Mesothelial cell of epicardium (in vitro differentiated cells): ENCODE measurements around the gene ATP8A1. TPM values are rescaled to one million over a fixed set of nuclear protein-coding genes. Genes with fewer than 3 reads are reported as not detected.

Source experiments
- DNase-seq, 2 experiments: peaks; one replicate each; pipeline ENCODE4 v3.0.0; 2021; ENCODE audit warnings: low spot score in 2 of 2; ENCODE audit not compliant: unreplicated experiment in 2 of 2
- H3K27ac Mint-ChIP-seq: 2 replicates; pipeline ENCODE4 v1.8.0; 2021; ENCODE audit warnings: mixed read lengths
- H3K27me3 Mint-ChIP-seq: 2 replicates; pipeline ENCODE4 v1.8.0; 2021; ENCODE audit warnings: low read depth, mixed read lengths
- H3K36me3 Mint-ChIP-seq: 2 replicates; pipeline ENCODE4 v1.8.0; 2021; ENCODE audit warnings: mixed read lengths
- H3K4me1 Mint-ChIP-seq: 2 replicates; pipeline ENCODE4 v1.8.0; 2021; ENCODE audit warnings: mixed read lengths
- H3K4me3 Mint-ChIP-seq: 2 replicates; pipeline ENCODE4 v1.8.0; 2021; ENCODE audit warnings: mild to moderate bottlenecking, moderate library complexity, mixed read lengths
- H3K9me3 Mint-ChIP-seq: 2 replicates; pipeline ENCODE4 v1.8.0; 2021; ENCODE audit warnings: mixed read lengths
- CTCF ChIP-seq: fragments of 200-600 bp; sonication (generic); IDR thresholded peaks from one replicate; pipeline ENCODE4 v1.5.0; 2021; ENCODE audit warnings: antibody characterized with exemption; ENCODE audit not compliant: unreplicated experiment
- total RNA-seq: library from RNA; stranded (reverse); gene quantifications from 3 replicates; pipeline ENCODE4 v1.2.1, GENCODE V29; 2021

Gene ATP8A1
- total RNA-seq, 1 donor from 2014 or later, result 15.7 TPM

- Mint-ChIP-seq H3K9me3 (peaks cover 5% of the 10 kb centered on the region), H3K4me1 (no peaks in the 10 kb centered on the region), H3K36me3 (no peaks in the 10 kb centered on the region), H3K27me3 (peaks cover 1% of the 10 kb centered on the region), H3K4me3 (no peak overlapping the region), H3K27ac (no peak overlapping the region)
- no peak for TF ChIP-seq CTCF
- DNase-seq, result no peak
Observed at GRCh38 chr4:42646013-42646784, 10.7 kb downstream of the ATP8A1 start.

- H3K9me3 Mint-ChIP-seq, result no peaks in the 10 kb centered on the region
- H3K4me3 Mint-ChIP-seq, result no peak overlapping the region
- H3K4me1 Mint-ChIP-seq, result peaks cover 3% of the 10 kb centered on the region
- no peaks in the 10 kb centered on the region for H3K36me3 Mint-ChIP-seq
- H3K27ac Mint-ChIP-seq, result no peak overlapping the region
- H3K27me3 Mint-ChIP-seq, result no peaks in the 10 kb centered on the region
- DNase-seq, result no peak
- no peak for TF ChIP-seq CTCF
Observed at GRCh38 chr4:42644897-42645296, 12.0 kb downstream of the ATP8A1 start.

- DNase-seq, result no peak
- Mint-ChIP-seq H3K4me3 (no peak overlapping the region), H3K9me3 (no peaks in the 10 kb centered on the region), H3K27ac (no peak overlapping the region), H3K27me3 (peaks cover 2% of the 10 kb centered on the region), H3K4me1 (peaks cover 3% of the 10 kb centered on the region), H3K36me3 (no peaks in the 10 kb centered on the region)
- no peak for TF ChIP-seq CTCF
Observed at GRCh38 chr4:42643685-42644084, 13.2 kb downstream of the ATP8A1 start.

DNA sequence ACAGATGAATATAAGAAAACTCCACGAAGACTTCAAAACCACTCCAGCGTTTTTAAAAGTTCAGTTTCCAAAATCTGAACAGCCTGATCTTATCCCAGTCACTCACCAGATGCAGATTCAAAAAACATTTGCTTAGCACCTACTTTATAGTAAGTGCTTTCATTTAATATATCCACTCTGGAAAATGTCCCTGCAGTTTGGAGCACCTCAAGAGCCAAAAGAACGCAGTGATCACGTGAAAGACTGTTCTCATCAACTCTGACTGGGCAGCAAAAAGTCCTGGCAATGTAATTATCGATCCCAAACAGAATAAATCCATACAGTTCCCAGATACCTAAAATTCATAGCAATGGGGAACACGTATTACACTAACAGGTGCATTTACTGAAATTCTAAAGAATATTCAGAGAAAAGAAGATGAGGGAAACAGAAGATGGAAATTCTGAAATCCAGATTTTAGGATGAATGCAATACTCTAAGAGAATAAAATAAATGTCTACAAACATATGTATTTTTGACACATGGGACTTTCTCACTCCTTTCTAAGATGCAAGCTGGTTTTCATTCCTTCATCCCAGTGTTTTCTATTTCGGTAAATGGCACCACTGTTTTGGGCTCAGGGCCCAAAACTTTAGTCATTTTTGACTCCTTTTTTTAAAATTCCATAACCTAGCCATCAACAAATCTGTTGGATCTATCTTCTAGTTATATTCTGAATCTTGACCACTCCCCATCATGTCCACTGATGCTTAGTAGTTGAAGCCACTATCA, 13.9 kb downstream of the ATP8A1 start:
- H3K4me1 Mint-ChIP-seq, result peaks cover 3% of the 10 kb centered on the region
- TF ChIP-seq CTCF, result no peak
- no peaks in the 10 kb centered on the region for H3K9me3 Mint-ChIP-seq
- no peak overlapping the region for H3K4me3 Mint-ChIP-seq
- no peak overlapping the region for H3K27ac Mint-ChIP-seq
- no peak for DNase-seq
- no peaks in the 10 kb centered on the region for H3K36me3 Mint-ChIP-seq
- peaks cover 2% of the 10 kb centered on the region for H3K27me3 Mint-ChIP-seq

GRCh38 chr4:42642101-42642797, 14.7 kb downstream of the ATP8A1 start:
- H3K9me3 Mint-ChIP-seq, result no peaks in the 10 kb centered on the region
- peaks cover 3% of the 10 kb centered on the region for H3K4me1 Mint-ChIP-seq
- H3K27me3 Mint-ChIP-seq, result peaks cover 2% of the 10 kb centered on the region
- H3K36me3 Mint-ChIP-seq, result no peaks in the 10 kb centered on the region
- DNase-seq, result no peak
- TF ChIP-seq CTCF, result no peak
- no peak overlapping the region for H3K27ac Mint-ChIP-seq
- H3K4me3 Mint-ChIP-seq, result no peak overlapping the region
